ENCODE data around the gene NKIRAS1.

GRCh38 chr3:23880703-23881339 lies 36.0 kb downstream of the NKIRAS1 start:
- no peak for TF ChIP-seq CTCF (IDR thresholded peaks at IDR 0.05)
- no peak for TF ChIP-seq EP300 (IDR thresholded peaks at IDR 0.05)
- no peak for TF ChIP-seq POLR2A (IDR thresholded peaks at IDR 0.05; ENCODE audit: low read depth)

Data from esophagus muscularis mucosa (tissue), 4 donors.